LNCaP clone FGC (cell line): Measurements from ENCODE around the gene ADK.

Experiments used
- DNase-seq: peaks from one replicate; pipeline ENCODE4 v3.0.0-alpha.2; 2011; ENCODE audit warnings: low read depth
- H3K4me3 ChIP-seq: 2 replicates; pipeline ENCODE4 v1.5.1; 2011; ENCODE audit warnings: mild to moderate bottlenecking, low read depth, low read length, control low read depth
- CTCF ChIP-seq: IDR thresholded peaks from 2 replicates; pipeline ENCODE4 v1.5.1; 2012; ENCODE audit warnings: mild to moderate bottlenecking; ENCODE audit not compliant: control insufficient read depth, insufficient read depth; ENCODE audit errors: extremely low read depth

Gene ADK

DNA sequence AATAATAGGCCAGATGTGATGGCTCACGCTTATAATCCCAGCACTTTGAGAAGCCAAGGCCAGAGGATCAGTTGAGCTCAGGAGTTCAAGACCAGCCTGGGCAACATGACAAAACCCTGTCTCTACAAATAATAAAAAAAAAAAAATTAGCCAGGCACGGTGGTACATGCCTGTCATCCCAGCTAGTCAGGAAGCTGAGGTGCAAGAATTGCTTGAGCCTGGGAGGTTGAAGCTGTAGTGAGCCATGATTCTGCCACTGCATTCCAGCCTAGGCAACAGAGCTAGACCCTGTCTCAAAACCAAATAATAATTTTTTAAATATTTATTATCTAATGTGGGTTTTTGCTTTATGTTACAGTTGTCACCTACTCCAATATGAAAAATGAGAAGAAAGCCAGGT, 178.9 kb downstream of the ADK start:
- no peak for TF ChIP-seq CTCF
- no peak for DNase-seq
- H3K4me3 ChIP-seq, result no peak overlapping the region

GRCh38 chr10:74330646-74331045, 179.6 kb downstream of the ADK start:
- H3K4me3 ChIP-seq, result no peak overlapping the region
- DNase-seq, result no peak
- no peak for TF ChIP-seq CTCF

- TF ChIP-seq CTCF, result no peak
- no peak overlapping the region for H3K4me3 ChIP-seq
- DNase-seq, result no peak
Measured at GRCh38 chr10:74332398-74332797, 181.4 kb downstream of the ADK start.

DNA sequence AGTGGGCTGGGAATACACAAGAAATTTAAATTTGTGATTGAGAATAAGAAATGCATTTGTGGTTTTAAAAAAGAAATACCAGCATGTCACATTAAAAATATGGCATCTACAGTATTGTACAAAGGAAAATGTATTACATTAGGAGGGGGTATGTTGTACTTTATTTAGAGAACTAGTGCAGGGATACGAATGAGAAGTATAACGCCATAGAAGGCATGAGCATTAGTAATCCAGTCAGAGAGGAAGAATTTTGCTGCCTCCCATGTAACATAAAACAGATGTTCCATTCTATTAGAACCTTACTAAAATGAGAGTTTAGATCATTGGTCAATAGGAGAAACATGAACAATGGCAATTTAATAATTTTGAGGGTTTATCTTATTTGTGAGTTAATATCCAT, 182.2 kb downstream of the ADK start:
- no peak overlapping the region for H3K4me3 ChIP-seq
- DNase-seq, result no peak
- no peak for TF ChIP-seq CTCF

DNA sequence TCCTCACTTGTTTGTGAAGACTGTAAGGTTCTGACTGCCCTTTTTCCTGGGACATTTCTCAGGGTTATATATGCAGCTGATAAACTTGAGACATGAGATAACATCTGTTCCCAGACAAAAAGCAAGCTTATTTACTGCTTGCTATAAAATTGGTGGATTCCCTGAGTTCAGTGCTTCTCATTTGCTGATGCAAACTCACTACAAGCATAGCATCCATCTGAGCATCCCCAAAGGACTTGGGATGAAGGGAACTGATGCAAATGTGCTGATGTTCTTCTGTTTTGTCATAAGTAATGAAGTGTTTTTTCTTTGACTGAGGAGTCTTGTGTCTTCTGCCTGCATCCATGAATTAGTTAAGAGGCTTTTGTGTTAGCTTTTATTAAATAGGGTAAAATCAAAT, 183.2 kb downstream of the ADK start:
- DNase-seq, result peak; percentile 13
- TF ChIP-seq CTCF, result no peak

DNA sequence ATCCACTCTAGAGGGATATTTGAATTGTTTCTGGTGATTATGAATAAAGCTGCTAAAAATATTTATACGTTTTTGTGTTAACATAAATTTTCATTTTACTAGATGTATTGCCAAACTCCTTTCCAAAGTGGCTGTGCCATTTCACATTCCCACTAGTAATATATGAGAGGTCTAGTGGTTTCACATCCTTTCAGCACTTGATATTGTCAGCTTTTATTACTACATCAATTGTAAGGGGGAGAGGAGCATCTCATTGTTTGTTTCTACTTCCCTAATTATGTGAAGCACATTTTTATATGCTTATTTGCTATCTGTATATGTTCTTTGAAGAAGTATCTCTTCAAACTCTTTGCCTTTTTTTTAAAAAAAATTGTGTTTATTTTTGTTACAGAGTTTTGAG, 184.5 kb downstream of the ADK start:
- no peak overlapping the region for H3K4me3 ChIP-seq
- DNase-seq, result no peak
- no peak for TF ChIP-seq CTCF

More for the DNA sequence above, 183.2 kb downstream of the ADK start:
- H3K4me3 ChIP-seq, result no peak overlapping the region

DNA sequence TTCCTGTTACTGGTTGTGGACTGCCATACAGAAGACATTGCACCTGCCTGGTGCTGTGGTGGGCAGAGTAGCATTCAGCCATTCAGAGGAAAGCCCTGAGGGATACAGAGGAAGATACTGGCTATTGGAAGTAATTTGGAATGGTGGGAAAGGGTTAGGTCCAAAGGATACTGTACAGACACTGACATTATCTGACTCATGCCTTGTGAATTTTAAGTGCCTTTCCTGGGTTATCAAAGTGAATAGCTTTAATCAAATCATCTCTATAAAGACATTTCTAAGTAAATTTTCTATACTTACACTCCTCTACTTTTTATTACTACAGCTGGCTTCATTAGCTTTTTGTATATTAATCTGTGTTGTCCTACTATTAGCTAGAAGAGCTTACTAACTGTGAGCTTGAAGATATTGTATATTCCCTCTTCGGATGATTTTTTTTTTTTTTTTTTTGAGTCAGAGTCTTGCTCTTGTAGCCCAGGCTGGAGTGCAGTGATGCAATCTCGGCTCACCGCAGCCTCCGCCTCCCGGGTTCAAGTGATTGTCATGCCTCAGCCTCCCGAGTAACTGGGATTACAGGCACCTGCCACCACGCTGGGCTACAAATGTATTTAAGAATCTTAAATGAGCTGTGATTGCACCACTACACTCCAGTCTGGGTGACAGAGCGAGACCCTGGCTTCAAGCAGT, 186.5 kb downstream of the ADK start:
- no peak for TF ChIP-seq CTCF
- DNase-seq, result no peak
- H3K4me3 ChIP-seq, result no peak overlapping the region
